ENCODE data around the gene DDX19B. TPM values are rescaled to one million over a fixed set of nuclear protein-coding genes. Genes with fewer than 3 reads are reported as not detected.

DDX19B gene
- total and polyA plus RNA-seq, 9 of the 15 experiments (the other 6 are each of a cell fraction or from before 2014, with no cell fraction given), result 7.0 to 32.9 (median 19.3) TPM

- TF ChIP-seq REST (IDR thresholded peaks at IDR 0.05; ENCODE audit: borderline replicate concordance) (no peak), REST (CRISPR knock-in tag; IDR thresholded peaks at IDR 0.05; ENCODE audit: low read depth) (no peak), ZNF830 (CRISPR knock-in tag; IDR thresholded peaks at IDR 0.05) (no peak), KLF10 (CRISPR knock-in tag; IDR thresholded peaks at IDR 0.05) (0 out of 2 replicates have a peak, but pooled peaks have one; percentile 21), PML (IDR thresholded peaks at IDR 0.05; ENCODE audit: low read length) (peak; percentile 10; the same call in 1 of the 2 replicates), SP1 (CRISPR knock-in tag; IDR thresholded peaks at IDR 0.05) (peak; percentile 26; the same call in 1 of the 2 replicates), OTX1 (CRISPR knock-in tag; IDR thresholded peaks at IDR 0.05) (peak; percentile 71), ZBTB26 (CRISPR knock-in tag; IDR thresholded peaks at IDR 0.05) (peak; percentile 70; the same call in 1 of the 2 replicates), RFX1 (IDR thresholded peaks at IDR 0.05) (no peak), POLR2A (conservative IDR thresholded peaks at IDR 0.05) (peak; percentile 82), ZBED1 (IDR thresholded peaks at IDR 0.05) (no peak), ZNF12 (CRISPR knock-in tag; IDR thresholded peaks at IDR 0.05) (no peak), MNT (conservative IDR thresholded peaks at IDR 0.05) (no peak), POLR3G (IDR thresholded peaks at IDR 0.05; ENCODE audit: extremely low read depth, insufficient read length, insufficient replicate concordance) (no peak), TFAP4 (CRISPR knock-in tag; IDR thresholded peaks at IDR 0.05; ENCODE audit: borderline replicate concordance) (0 out of 2 replicates have a peak, but pooled peaks have one; percentile 11), NCOA2 (IDR thresholded peaks at IDR 0.05; ENCODE audit: partially characterized antibody in 2 of 2) (no peak)
These were observed 76.9 kb downstream of the DDX19B start (continued) for GRCh38 chr16:70375636-70376611.

Data from K562 (cell line).